MM.1S (cell line): ENCODE results near the gene ENOSF1.

Source experiments
- DNase-seq: peaks from one replicate; pipeline ENCODE4 v3.0.0-alpha.2; 2015
- H2AFZ ChIP-seq: fragments of 300-600 bp; sonication (generic); 2 replicates; pipeline ENCODE4 v1.6.0; 2016; ENCODE audit warnings: antibody characterized with exemption, low read length
- H3F3A ChIP-seq: fragments of 300-600 bp; sonication (generic); 2 replicates; pipeline ENCODE4 v1.6.1; 2016; ENCODE audit warnings: mild to moderate bottlenecking, antibody characterized with exemption, low read length, moderate library complexity, mixed read lengths; ENCODE audit not compliant: insufficient read depth
- H3K27ac ChIP-seq: fragments of 300-600 bp; sonication (generic); 2 replicates; pipeline ENCODE4 v1.5.1; 2016; ENCODE audit warnings: mild to moderate bottlenecking, low read length
- H3K27me3 ChIP-seq: fragments of 300-600 bp; sonication (generic); replicated peaks from 2 replicates; pipeline ENCODE4 v1.6.0; 2016; ENCODE audit warnings: low read length; ENCODE audit not compliant: insufficient read depth
- H3K36me3 ChIP-seq: fragments of 300-600 bp; sonication (generic); replicated peaks from 2 replicates; pipeline ENCODE4 v1.6.1; 2016; ENCODE audit warnings: mild to moderate bottlenecking, low read length, mixed read lengths; ENCODE audit not compliant: insufficient read depth
- H3K4me1 ChIP-seq: fragments of 300-600 bp; sonication (generic); 2 replicates; pipeline ENCODE4 v1.6.1; 2016; ENCODE audit warnings: low read length, mixed read lengths
- H3K4me2 ChIP-seq: fragments of 300-600 bp; sonication (generic); 2 replicates; pipeline ENCODE4 v1.6.0; 2016; ENCODE audit warnings: low read depth, low read length
- H3K4me3 ChIP-seq: fragments of 300-600 bp; sonication (generic); 2 replicates; pipeline ENCODE4 v1.5.1; 2016; ENCODE audit warnings: low read length, mixed read lengths
- H3K79me2 ChIP-seq: fragments of 300-600 bp; sonication (generic); 2 replicates; pipeline ENCODE4 v1.6.1; 2016; ENCODE audit warnings: mixed run types, low read length, mixed read lengths
- H3K9ac ChIP-seq: fragments of 300-600 bp; sonication (generic); 2 replicates; pipeline ENCODE4 v1.6.1; 2016; ENCODE audit warnings: low read length, mixed read lengths
- H3K9me2 ChIP-seq: fragments of 300-600 bp; sonication (generic); replicated peaks from 2 replicates; pipeline ENCODE4 v1.6.1; 2016; ENCODE audit warnings: mild to moderate bottlenecking, low read length, mixed read lengths; ENCODE audit not compliant: insufficient read depth
- H3K9me3 ChIP-seq: fragments of 300-600 bp; sonication (generic); replicated peaks from 2 replicates; pipeline ENCODE4 v1.6.1; 2016; ENCODE audit warnings: mild to moderate bottlenecking, low read length, mixed read lengths; ENCODE audit not compliant: insufficient read depth
- H4K20me1 ChIP-seq: fragments of 300-600 bp; sonication (generic); 2 replicates; pipeline ENCODE4 v1.6.1; 2016; ENCODE audit warnings: mild to moderate bottlenecking, low read length, moderate library complexity, mixed read lengths; ENCODE audit not compliant: insufficient read depth
- EZH2 ChIP-seq: fragments of 300-600 bp; sonication (generic); optimal IDR thresholded peaks from 2 replicates; pipeline ENCODE3; 2017; ENCODE audit warnings: low read depth, mild to moderate bottlenecking, antibody characterized with exemption, low read length, mixed read lengths
- EZH2phosphoT487 ChIP-seq: fragments of 300-600 bp; sonication (generic); IDR thresholded peaks from 2 replicates; pipeline ENCODE4 v1.6.1; 2018; ENCODE audit warnings: antibody characterized with exemption, low read length
- TF ChIP-seq, protein P1 (sequence below): fragments of 300-600 bp; sonication (generic); IDR thresholded peaks from 2 replicates; pipeline ENCODE4 v1.5.1; 2016; ENCODE audit warnings: antibody characterized with exemption, low read length, mixed read lengths

Gene ENOSF1

DNA sequence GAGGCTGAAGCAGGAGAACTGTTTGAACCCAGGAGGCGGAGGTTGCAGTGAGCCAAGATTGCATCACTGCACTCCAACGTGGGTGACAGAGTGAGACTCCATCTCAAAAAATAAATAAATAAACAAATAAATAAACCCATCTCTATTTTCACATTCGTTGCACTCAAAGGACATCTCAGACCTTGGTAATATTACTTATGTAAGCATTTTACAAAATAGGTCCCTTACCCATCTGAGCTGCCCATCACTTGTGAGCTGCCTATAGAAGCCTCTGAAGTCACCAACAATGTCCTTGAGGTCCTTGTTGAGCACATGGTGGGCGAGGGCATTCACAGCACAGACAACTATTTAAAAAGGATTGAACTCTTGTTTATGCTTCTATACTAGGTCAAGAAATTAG is 15.4 kb downstream of the ENOSF1 start:
- Histone ChIP-seq H3K36me3 (no peaks in the 10 kb centered on the region), H3F3A (no peaks in the 10 kb centered on the region), H2AFZ (no peak overlapping the region), H3K9me3 (no peaks in the 10 kb centered on the region), H4K20me1 (no peaks in the 10 kb centered on the region), H3K9ac (no peak overlapping the region), H3K4me1 (no peaks in the 10 kb centered on the region), H3K4me2 (no peak overlapping the region), H3K4me3 (no peak overlapping the region), H3K9me2 (no peaks in the 10 kb centered on the region), H3K27ac (no peak overlapping the region), H3K79me2 (no peaks in the 10 kb centered on the region), H3K27me3 (no peaks in the 10 kb centered on the region)
- no peak for TF ChIP-seq EZH2
- no peak for DNase-seq

DNA sequence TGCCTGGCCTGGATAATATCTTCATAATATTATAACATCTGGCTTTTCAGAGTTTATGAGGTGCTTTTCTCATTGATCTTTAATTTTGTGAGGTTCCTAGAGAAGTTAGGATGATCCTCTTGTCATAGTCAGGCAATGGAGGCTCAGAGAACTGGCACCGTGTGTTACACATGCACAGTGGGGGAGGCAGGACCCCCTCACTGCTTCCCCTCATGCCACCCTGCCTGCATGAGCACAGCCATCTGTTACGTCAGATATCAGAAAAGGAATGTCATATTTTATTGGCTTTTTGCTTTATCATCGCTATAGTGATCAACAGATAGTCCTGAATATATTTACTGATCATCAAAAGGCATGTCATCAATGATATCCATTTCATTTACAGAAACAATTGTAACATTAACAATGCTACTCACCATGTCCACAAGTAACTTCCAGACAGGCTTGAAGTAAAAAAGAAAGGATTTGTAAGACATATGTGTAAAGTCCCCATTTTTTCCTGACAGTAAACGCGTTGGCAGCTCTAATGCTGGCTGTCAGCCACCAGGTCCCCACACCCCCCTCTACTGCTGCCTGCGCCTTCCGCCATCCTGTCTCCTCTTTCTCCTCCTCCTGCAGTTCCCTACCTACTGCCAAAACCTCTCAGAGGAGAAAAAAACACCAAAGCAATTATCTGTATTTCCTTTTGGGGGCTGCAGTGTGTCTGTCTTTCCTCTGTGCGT is 18.8 kb downstream of the ENOSF1 start:
- Histone ChIP-seq H3K4me2 (no peak overlapping the region), H3K36me3 (no peaks in the 10 kb centered on the region), H3K79me2 (no peaks in the 10 kb centered on the region), H3K27ac (peak overlapping the region; percentile 23; the same call in 1 of the 2 replicates), H3K27me3 (no peaks in the 10 kb centered on the region), H3K9me2 (no peaks in the 10 kb centered on the region), H3F3A (no peaks in the 10 kb centered on the region), H3K4me3 (no peak overlapping the region), H4K20me1 (no peaks in the 10 kb centered on the region), H3K9me3 (no peaks in the 10 kb centered on the region), H3K4me1 (no peaks in the 10 kb centered on the region), H3K9ac (no peak overlapping the region), H2AFZ (no peak overlapping the region)
- no peak for DNase-seq
- no peak for TF ChIP-seq EZH2phosphoT487
- TF ChIP-seq, protein P1, sequence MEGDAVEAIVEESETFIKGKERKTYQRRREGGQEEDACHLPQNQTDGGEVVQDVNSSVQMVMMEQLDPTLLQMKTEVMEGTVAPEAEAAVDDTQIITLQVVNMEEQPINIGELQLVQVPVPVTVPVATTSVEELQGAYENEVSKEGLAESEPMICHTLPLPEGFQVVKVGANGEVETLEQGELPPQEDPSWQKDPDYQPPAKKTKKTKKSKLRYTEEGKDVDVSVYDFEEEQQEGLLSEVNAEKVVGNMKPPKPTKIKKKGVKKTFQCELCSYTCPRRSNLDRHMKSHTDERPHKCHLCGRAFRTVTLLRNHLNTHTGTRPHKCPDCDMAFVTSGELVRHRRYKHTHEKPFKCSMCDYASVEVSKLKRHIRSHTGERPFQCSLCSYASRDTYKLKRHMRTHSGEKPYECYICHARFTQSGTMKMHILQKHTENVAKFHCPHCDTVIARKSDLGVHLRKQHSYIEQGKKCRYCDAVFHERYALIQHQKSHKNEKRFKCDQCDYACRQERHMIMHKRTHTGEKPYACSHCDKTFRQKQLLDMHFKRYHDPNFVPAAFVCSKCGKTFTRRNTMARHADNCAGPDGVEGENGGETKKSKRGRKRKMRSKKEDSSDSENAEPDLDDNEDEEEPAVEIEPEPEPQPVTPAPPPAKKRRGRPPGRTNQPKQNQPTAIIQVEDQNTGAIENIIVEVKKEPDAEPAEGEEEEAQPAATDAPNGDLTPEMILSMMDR: no peak
- no peak for TF ChIP-seq EZH2

DNA sequence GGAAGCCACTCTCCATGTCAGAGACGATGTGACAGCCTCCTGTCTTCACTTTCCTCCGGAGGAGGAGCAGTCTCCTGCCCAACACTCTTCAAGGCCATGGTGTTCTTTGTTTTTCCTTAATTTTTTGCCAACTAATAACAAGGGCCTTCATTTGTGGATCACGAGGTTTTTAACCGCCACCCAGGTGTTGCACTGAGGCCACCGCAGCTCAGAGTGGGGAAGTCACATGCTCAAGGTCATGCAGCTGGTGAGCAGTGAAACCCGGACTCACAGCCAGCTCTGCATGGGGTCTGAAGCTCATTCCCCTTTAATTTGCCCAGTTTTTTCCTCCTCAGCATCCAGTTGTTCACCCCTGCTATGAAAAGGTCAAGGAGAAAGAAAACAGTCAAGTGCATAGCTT is 19.6 kb downstream of the ENOSF1 start:
- peak overlapping the region; percentile 23; the same call in 1 of the 2 replicates for H3K27ac ChIP-seq
- no peak overlapping the region for H3K4me2 ChIP-seq
- peak; percentile 48 for DNase-seq
- H3K27me3 ChIP-seq: no peaks in the 10 kb centered on the region
- H3F3A ChIP-seq: no peaks in the 10 kb centered on the region
- H4K20me1 ChIP-seq: no peaks in the 10 kb centered on the region
- H3K4me3 ChIP-seq: no peak overlapping the region
- H2AFZ ChIP-seq: no peak overlapping the region
- no peaks in the 10 kb centered on the region for H3K4me1 ChIP-seq
- H3K36me3 ChIP-seq: no peaks in the 10 kb centered on the region
- no peaks in the 10 kb centered on the region for H3K79me2 ChIP-seq
- H3K9me2 ChIP-seq: no peaks in the 10 kb centered on the region
- no peaks in the 10 kb centered on the region for H3K9me3 ChIP-seq
- H3K9ac ChIP-seq: no peak overlapping the region
- no peak for TF ChIP-seq EZH2
- TF ChIP-seq, protein P1: no peak
- no peak for TF ChIP-seq EZH2phosphoT487

DNA sequence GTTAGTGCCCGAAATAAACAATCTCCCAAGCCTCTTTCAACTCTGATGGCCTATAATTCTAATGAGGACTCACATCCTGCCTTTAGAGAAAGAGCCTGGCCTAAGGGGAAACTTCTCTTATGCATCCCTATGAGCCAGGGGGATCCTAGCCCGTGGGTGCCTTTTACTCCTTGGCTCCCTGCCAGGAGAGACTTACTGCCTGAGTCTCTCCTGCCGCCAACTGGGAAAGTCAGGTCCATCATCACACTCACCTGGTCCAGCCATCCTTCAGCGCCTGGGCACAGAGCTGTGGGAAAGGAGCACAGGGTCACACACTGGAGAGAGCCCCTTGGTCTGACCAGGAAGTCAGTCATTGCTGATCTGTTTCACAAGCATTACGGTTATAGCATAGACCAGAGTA is 24.1 kb downstream of the ENOSF1 start:
- Histone ChIP-seq H3K9me2 (no peaks in the 10 kb centered on the region), H3F3A (no peaks in the 10 kb centered on the region), H3K79me2 (no peaks in the 10 kb centered on the region), H3K4me3 (no peak overlapping the region), H3K4me2 (no peak overlapping the region), H3K9me3 (no peaks in the 10 kb centered on the region), H3K27me3 (no peaks in the 10 kb centered on the region), H3K9ac (no peak overlapping the region), H3K36me3 (no peaks in the 10 kb centered on the region), H2AFZ (no peak overlapping the region), H3K4me1 (no peaks in the 10 kb centered on the region), H3K27ac (no peak overlapping the region), H4K20me1 (no peaks in the 10 kb centered on the region)
- DNase-seq: no peak
- TF ChIP-seq EZH2phosphoT487 (no peak), EZH2 (no peak)
- TF ChIP-seq, protein P1: no peak
